PC-9 (cell line): Measurements from ENCODE around the gene UNC45A. TPM values are rescaled to one million over a fixed set of nuclear protein-coding genes. Genes with fewer than 3 reads are reported as not detected.

ENCODE experiments used
- BruUV-seq: library from RNA; stranded (reverse); fragments of 400-500 nt; replicated peaks from 2 replicates; lab custom pipeline; 2021; lab: Mats Ljungman, UMichigan
- CTCF ChIA-PET: fragments of 300-600 bp; sonication (Branson Sonifier 250); formaldehyde crosslinking; loops from one replicate; lab custom pipeline; 2022; ENCODE audit warnings: antibody characterized with exemption; lab: Charles Lee
- POLR2A ChIA-PET: fragments of 300-600 bp; sonication (Branson Sonifier 250); formaldehyde crosslinking; loops from one replicate; lab custom pipeline; 2022; ENCODE audit warnings: antibody characterized with exemption; ENCODE audit not compliant: unreplicated experiment; lab: Charles Lee
- DNase-seq, 2 experiments: peaks; one replicate each; pipeline versions ENCODE4 v3.0.0 to v3.0.0-alpha.2; 2015 to 2022; ENCODE audit warnings: mixed read lengths in 1 of 2
- H2AFZ ChIP-seq: fragments of 200-600 bp; sonication (generic); 2 replicates; pipeline ENCODE4 v1.8.1; 2017; ENCODE audit warnings: antibody characterized with exemption
- H3F3A ChIP-seq: fragments of 200-600 bp; sonication (generic); 2 replicates; pipeline ENCODE4 v1.8.1; 2017; ENCODE audit warnings: antibody characterized with exemption, mild to moderate bottlenecking, low read depth; ENCODE audit not compliant: insufficient read depth
- H3K27ac ChIP-seq: fragments of 200-600 bp; sonication (generic); 2 replicates; pipeline ENCODE4 v1.6.1; 2016; ENCODE audit warnings: mixed run types
- H3K27me3 ChIP-seq: fragments of 200-600 bp; sonication (generic); 2 replicates; pipeline ENCODE4 v1.6.1; 2016; ENCODE audit warnings: low read depth, mixed run types; ENCODE audit not compliant: insufficient read depth
- H3K36me3 ChIP-seq: fragments of 200-600 bp; sonication (generic); 2 replicates; pipeline ENCODE4 v1.6.1; 2016; ENCODE audit warnings: low read depth, mixed run types
- H3K4me1 ChIP-seq: fragments of 200-600 bp; sonication (generic); replicated peaks from 2 replicates; pipeline ENCODE4 v1.6.1; 2016; ENCODE audit warnings: mixed run types; ENCODE audit not compliant: insufficient read depth
- H3K4me2 ChIP-seq: fragments of 200-600 bp; sonication (generic); 2 replicates; pipeline ENCODE4 v1.6.1; 2017; ENCODE audit warnings: mixed run types
- H3K4me3 ChIP-seq: fragments of 200-600 bp; sonication (generic); 2 replicates; pipeline ENCODE4 v1.6.1; 2016; ENCODE audit warnings: mixed run types
- H3K79me2 ChIP-seq: fragments of 200-600 bp; sonication (generic); 2 replicates; pipeline ENCODE4 v1.6.1; 2017; ENCODE audit warnings: low read depth, mixed run types
- H3K9me2 ChIP-seq: fragments of 200-600 bp; sonication (generic); 2 replicates; pipeline ENCODE4 v1.8.1; 2017; ENCODE audit warnings: mild to moderate bottlenecking; ENCODE audit not compliant: insufficient read depth
- H3K9me3 ChIP-seq: fragments of 200-600 bp; sonication (generic); 2 replicates; pipeline ENCODE4 v1.8.1; 2016; ENCODE audit warnings: low read depth; ENCODE audit not compliant: insufficient read depth
- H4K20me1 ChIP-seq: fragments of 200-600 bp; sonication (generic); 2 replicates; pipeline ENCODE4 v1.8.1; 2017; ENCODE audit not compliant: insufficient read depth
- EZH2 ChIP-seq: fragments of 200-600 bp; sonication (generic); IDR thresholded peaks from 2 replicates; pipeline ENCODE4 v1.8.0; 2017; ENCODE audit warnings: antibody characterized with exemption, low read depth
- intact Hi-C: fragments of 100-400 bp; cut with micrococcal nuclease; formaldehyde crosslinking; loops from one replicate; pipeline ENCODE4 v1.10.0; 2022; ENCODE audit not compliant: unreplicated experiment
- total RNA-seq: library from RNA; stranded (reverse); gene quantifications from 2 replicates; pipeline ENCODE4 v1.2.3, GENCODE V29; 2021
- TF ChIP-seq, protein P1 (sequence below): fragments of 200-600 bp; sonication (generic); conservative IDR thresholded peaks from 2 replicates; pipeline ENCODE4 v1.6.1; 2017; ENCODE audit warnings: mixed run types, antibody characterized with exemption, mild to moderate bottlenecking, moderate library complexity

UNC45A gene
- total RNA-seq, 1 experiment from 2014 or later = 81.8 TPM

DNA sequence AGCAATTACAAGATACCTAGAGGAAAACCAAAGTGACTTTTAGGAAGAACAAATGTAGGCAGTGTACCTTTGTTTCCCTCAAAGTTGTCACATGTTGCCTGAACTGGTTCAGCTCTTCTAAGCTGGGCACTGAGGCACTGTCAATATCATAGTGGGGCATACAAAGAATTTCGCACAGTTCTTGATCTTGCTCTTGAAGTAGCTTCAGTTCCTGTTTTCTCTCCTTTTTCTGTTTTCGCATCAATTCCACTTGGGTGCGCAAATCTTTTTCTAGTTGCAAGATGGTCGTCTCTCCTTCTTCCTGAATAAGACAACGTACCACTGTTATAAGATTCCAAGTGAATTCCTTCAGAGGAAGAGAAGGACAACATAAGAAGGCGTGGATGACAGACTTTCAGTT lies 46.6 kb downstream of the UNC45A start:
- H3K4me2 ChIP-seq = no peak overlapping the region
- no peaks in the 10 kb centered on the region for H4K20me1 ChIP-seq
- no peak overlapping the region for H3K4me3 ChIP-seq
- no peaks in the 10 kb centered on the region for H3K9me3 ChIP-seq
- no peak overlapping the region for H3K27ac ChIP-seq
- ChIA-PET CTCF (no interaction called here), POLR2A (no interaction called here)
- no peak for DNase-seq
- intact Hi-C loops = no loop called here
- H3K4me1 ChIP-seq = no peaks in the 10 kb centered on the region
- peaks cover 30% of the 10 kb centered on the region for H3K79me2 ChIP-seq
- no peaks in the 10 kb centered on the region; the same call in 1 of the 2 replicates for H3F3A ChIP-seq
- TF ChIP-seq, protein P1, sequence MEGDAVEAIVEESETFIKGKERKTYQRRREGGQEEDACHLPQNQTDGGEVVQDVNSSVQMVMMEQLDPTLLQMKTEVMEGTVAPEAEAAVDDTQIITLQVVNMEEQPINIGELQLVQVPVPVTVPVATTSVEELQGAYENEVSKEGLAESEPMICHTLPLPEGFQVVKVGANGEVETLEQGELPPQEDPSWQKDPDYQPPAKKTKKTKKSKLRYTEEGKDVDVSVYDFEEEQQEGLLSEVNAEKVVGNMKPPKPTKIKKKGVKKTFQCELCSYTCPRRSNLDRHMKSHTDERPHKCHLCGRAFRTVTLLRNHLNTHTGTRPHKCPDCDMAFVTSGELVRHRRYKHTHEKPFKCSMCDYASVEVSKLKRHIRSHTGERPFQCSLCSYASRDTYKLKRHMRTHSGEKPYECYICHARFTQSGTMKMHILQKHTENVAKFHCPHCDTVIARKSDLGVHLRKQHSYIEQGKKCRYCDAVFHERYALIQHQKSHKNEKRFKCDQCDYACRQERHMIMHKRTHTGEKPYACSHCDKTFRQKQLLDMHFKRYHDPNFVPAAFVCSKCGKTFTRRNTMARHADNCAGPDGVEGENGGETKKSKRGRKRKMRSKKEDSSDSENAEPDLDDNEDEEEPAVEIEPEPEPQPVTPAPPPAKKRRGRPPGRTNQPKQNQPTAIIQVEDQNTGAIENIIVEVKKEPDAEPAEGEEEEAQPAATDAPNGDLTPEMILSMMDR = no peak
- TF ChIP-seq EZH2 = no peak
- H3K9me2 ChIP-seq = no peaks in the 10 kb centered on the region
- H3K36me3 ChIP-seq = peaks cover 49% of the 10 kb centered on the region
- no peaks in the 10 kb centered on the region for H3K27me3 ChIP-seq
- BruUV-seq = no TSS peak
- no peak overlapping the region for H2AFZ ChIP-seq

DNA sequence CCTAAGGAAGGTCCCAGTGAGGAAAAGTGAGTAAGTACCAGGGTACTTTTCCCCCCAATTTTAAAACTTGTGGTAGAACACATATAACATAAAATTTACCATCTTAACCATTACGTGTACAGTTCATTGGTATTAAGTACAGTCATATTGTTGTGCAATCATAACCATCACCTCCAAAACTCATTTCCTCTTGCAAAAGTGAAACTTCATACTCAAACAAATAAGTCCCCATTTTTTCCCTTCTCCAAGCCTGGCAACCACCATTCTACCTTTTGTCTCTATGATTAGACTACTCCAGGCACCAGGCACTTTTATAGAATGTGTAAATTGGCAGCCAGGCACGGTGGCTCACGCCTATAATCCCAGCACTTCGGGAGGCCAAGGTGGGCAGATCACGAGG lies 47.0 kb downstream of the UNC45A start:
- Histone ChIP-seq H3K9me2 (no peaks in the 10 kb centered on the region), H3K9me3 (no peaks in the 10 kb centered on the region), H3K27me3 (no peaks in the 10 kb centered on the region), H3K79me2 (peaks cover 35% of the 10 kb centered on the region), H3K4me1 (no peaks in the 10 kb centered on the region), H4K20me1 (no peaks in the 10 kb centered on the region; the same call in 1 of the 2 replicates), H3K36me3 (peaks cover 49% of the 10 kb centered on the region), H2AFZ (no peak overlapping the region), H3F3A (no peaks in the 10 kb centered on the region; the same call in 1 of the 2 replicates), H3K27ac (no peak overlapping the region), H3K4me3 (no peak overlapping the region), H3K4me2 (no peak overlapping the region)
- CTCF ChIA-PET = no interaction called here
- POLR2A ChIA-PET = no interaction called here
- TF ChIP-seq, protein P1 = no peak
- no peak for TF ChIP-seq EZH2
- intact Hi-C loops = no loop called here
- DNase-seq = no peak
- BruUV-seq = no TSS peak

DNA sequence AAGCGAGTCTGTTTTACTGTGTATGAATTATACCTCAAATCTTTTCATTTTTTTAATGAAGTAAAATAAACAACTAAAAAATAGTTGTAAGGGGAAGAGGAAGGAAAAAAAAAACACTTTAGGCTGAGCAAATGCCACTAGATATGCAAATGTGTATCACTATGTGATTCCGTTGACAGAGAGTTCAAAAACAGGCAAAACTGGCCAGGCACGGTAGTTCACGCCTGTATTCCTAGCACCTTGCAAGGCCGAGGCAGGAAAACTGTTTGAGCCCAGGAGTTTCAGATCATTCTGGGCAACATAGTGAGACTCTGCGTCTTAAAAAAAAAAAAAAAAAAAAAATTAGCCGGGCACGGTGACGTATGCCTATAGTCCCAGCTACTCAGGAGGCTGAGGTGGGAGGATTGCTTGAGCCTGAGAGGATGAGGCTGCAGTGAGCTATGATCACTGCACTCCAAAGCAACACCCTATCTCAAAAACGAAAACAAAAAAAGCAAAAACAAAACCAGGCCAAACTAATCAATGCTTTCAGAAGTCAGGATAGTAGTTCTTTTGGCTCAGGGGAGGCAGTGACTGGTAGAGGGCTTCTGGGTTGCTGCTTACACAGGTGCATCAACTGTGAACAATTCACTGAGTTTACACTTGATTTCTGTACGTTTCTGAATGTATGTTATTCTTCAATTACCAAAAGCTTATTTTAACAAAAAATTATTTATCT lies 51.9 kb downstream of the UNC45A start:
- no peaks in the 10 kb centered on the region; the same call in 1 of the 2 replicates for H4K20me1 ChIP-seq
- no TSS peak for BruUV-seq
- no peaks in the 10 kb centered on the region for H3K4me1 ChIP-seq
- intact Hi-C loops = no loop called here
- H3K9me2 ChIP-seq = no peaks in the 10 kb centered on the region
- H3K36me3 ChIP-seq = peaks cover 14% of the 10 kb centered on the region; the same call in 1 of the 2 replicates
- ChIA-PET CTCF (interaction anchor here (0.7 kb wide), 1 partner anchor 1597 kb away, joined by 9 read pairs; no protein-coding TSS in a partner anchor), POLR2A (interaction anchor here (0.7 kb wide), 3 partner anchors 11 to 1722 kb away, joined by 4 to 18 read pairs (median 5); no protein-coding TSS in a partner anchor)
- peaks cover 4% of the 10 kb centered on the region; the same call in 1 of the 2 replicates for H3F3A ChIP-seq
- H3K27me3 ChIP-seq = no peaks in the 10 kb centered on the region
- no peak for DNase-seq
- H3K9me3 ChIP-seq = no peaks in the 10 kb centered on the region
- H2AFZ ChIP-seq = no peak overlapping the region
- H3K4me2 ChIP-seq = no peak overlapping the region
- H3K27ac ChIP-seq = no peak overlapping the region
- TF ChIP-seq, protein P1 = no peak
- no peak for TF ChIP-seq EZH2
- H3K4me3 ChIP-seq = no peak overlapping the region
- peaks cover 82% of the 10 kb centered on the region for H3K79me2 ChIP-seq
